GM13976 (cell line): ENCODE results near the gene KAT7.

ENCODE experiments used
- DNase-seq: peaks from one replicate; pipeline ENCODE4 v3.0.0; 2012; ENCODE audit warnings: low spot score
- in situ Hi-C: fragments of 300-500 bp; cut with MboI; formaldehyde crosslinking; loops from one replicate; pipeline ENCODE4 v1.12.0; 2022; ENCODE audit warnings: low sequenced_read_pairs, mixed read lengths, inconsistent platforms; ENCODE audit not compliant: unreplicated experiment
- TF ChIP-seq, protein P1 (sequence below): IDR thresholded peaks from 2 replicates; pipeline ENCODE4 v1.5.1; 2012; ENCODE audit warnings: borderline replicate concordance, mild to moderate bottlenecking; ENCODE audit not compliant: insufficient read depth; ENCODE audit errors: extremely low read depth, missing control alignments, control extremely low read depth

The KAT7 gene

DNA sequence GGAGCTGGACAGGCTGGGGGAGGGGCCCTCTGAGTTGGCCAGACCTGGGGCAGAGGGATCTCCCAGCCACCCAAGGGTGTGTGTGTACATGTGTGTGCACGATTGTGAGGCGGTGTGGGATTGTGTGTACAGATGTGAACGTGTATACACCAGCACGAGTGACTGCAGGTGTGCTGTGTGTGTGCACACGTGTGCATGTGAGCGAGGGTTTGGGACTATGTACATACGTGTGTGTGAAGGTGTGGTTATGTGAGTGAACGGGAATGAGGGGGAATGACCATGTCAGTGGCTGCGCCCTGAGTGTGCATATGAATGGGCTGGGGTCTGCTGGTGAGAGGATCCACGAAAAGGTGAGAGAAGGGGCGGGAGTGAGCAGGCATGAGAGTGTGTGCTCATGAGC, 81.8 kb downstream of the KAT7 start:
- DNase-seq: no peak
- in situ Hi-C loops: no loop called here
- TF ChIP-seq, protein P1, sequence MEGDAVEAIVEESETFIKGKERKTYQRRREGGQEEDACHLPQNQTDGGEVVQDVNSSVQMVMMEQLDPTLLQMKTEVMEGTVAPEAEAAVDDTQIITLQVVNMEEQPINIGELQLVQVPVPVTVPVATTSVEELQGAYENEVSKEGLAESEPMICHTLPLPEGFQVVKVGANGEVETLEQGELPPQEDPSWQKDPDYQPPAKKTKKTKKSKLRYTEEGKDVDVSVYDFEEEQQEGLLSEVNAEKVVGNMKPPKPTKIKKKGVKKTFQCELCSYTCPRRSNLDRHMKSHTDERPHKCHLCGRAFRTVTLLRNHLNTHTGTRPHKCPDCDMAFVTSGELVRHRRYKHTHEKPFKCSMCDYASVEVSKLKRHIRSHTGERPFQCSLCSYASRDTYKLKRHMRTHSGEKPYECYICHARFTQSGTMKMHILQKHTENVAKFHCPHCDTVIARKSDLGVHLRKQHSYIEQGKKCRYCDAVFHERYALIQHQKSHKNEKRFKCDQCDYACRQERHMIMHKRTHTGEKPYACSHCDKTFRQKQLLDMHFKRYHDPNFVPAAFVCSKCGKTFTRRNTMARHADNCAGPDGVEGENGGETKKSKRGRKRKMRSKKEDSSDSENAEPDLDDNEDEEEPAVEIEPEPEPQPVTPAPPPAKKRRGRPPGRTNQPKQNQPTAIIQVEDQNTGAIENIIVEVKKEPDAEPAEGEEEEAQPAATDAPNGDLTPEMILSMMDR: no peak

DNA sequence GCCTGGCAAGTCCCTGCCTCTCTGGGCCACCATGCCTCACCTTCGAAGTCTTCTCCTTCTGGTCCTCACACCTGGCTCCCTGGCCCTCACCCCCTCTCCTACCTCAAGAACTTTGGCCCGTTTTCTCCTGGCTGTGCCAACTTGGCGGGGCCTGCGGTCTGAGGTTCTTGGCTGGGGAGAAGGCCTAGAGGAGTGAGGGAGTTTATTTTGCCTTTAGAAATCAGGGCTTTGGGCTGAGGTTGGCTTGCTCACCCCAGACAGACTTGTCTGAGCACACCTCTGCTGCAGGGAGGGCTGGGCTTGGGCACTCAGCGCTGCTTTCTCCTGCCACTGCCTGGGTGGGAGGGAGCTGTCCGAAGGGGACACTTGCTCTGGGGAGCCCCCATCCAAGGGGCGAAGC, 82.7 kb downstream of the KAT7 start:
- no peak for DNase-seq
- in situ Hi-C loops: no loop called here
- TF ChIP-seq, protein P1: no peak

DNA sequence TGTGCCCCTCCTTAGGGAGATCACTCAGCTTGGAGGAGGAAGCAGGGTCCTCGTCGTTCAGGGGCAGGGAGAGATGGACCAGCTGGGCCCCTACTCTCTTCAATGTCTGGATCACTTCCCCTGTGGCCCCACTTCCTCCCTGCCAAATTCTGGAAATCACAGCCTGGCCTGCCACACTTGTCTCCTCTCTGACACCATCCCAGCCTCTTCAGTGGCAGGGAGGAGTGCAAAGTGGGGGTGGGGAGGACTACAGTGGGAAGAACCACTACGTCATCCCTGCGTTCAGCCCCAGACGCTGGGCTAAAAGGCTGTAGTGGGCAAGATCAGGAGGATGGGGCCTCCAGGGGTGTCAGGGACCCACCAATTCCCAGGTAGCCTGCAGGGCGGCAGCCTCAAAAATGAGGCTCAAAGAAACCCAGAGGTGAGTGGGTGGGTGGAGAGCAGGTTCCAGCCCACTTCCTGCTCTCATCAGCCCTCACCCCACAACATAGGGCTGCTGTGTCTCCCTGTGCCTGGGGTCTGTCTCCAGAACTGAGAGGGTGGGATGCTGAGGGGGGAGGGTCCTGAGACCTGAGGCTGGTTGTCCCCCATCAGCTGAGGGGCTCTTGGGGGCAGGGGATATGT, 84.4 kb downstream of the KAT7 start:
- TF ChIP-seq, protein P1: no peak

DNA sequence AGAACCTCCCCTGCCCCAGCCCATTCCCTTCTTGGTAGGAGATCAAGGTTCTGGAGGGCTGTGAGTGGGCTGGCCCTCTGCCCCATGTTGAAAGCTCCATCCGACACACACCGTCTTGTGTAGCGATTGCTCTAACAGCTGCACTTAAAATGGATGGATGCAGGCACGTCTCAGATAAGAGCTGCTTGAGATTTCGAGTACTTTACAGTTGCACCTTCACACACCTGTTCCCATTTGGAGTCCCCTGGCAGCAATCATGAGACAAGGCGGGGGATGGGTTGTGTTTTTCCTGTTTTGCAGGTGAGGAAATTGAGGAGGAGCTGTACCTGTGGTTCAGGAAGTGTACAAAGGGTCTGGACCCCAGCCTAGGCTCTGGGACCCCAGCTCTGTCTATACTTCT, 85.0 kb downstream of the KAT7 start:
- in situ Hi-C loops: no loop called here
- TF ChIP-seq, protein P1: no peak
- no peak for DNase-seq

More for the DNA sequence above, 84.4 kb downstream of the KAT7 start:
- DNase-seq: no peak
- in situ Hi-C loops: no loop called here

DNA sequence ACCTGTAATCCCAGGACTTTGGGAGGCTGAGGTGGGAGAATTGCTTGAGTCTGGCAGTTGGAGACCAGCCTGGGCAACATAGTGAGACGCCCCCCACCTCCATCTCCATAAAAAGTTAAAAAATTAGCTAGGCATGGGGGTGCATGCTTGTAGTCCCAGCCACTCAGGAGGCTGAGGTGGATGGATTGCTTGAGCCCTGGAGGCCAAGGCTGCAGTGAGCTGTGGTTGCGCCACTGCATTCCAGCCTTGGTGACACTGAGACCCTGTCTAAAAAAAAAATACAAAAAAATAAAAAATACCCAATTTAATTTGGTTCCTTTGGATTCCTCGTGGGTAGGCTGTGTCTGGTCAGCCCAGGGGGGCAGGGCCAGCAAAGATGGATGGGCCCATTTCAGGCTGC, 85.4 kb downstream of the KAT7 start:
- DNase-seq: no peak
- in situ Hi-C loops: no loop called here
- TF ChIP-seq, protein P1: no peak

DNA sequence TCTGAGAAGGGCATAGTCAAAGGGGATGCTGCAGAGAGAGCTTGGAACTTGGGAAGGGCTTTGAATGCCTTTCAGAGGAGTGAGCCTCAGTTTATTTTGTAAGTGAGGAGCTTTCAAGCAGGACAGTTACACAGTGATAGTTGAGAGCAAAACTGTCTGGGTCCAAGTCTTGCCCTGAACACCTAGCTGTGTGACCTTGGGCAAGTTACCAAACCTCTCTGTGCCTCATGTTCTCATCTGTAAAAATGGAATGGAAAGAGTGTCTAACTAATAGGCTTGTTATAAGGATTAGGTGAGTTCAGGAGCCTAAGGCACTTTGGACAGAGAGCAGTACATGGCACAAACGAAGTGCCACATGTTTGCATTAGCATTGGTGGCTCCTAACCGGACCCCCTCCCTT, 86.4 kb downstream of the KAT7 start:
- in situ Hi-C loops: no loop called here
- no peak for DNase-seq
- TF ChIP-seq, protein P1: no peak

DNA sequence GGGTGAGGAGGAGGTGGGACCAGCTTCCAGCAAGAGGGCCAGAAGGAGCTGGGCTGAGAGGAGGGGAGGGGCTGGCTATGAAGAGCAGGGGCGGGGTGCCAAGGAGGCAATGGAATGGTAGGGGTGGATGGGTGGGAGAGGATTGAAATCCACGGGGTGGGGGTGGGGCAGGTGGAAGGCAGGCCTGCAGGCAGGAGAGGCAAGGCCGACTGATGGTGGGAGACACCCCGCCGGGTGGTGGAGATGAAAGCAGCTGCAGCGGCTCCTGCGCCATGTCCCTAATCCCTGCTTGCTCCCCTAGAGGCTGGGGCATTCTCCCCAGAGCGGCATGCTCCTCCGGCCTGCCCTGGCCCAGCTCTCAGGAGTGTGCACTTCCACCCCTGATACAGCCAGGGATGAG, 87.2 kb downstream of the KAT7 start:
- in situ Hi-C loops: no loop called here
- TF ChIP-seq, protein P1: no peak
- no peak for DNase-seq
